ENCODE results near the gene JPH2.

The JPH2 gene

GRCh38 chr20:44117296-44118184 lies 69.4 kb downstream of the JPH2 start:
- no peak for TF ChIP-seq CTCF (IDR thresholded peaks at IDR 0.05; ENCODE audit: low read depth, low read length, missing control alignments)
- no peak for DNase-seq (ENCODE audit: low read depth)
- H3K4me3 ChIP-seq (ENCODE audit: low read depth, low read length): no peak overlapping the region

- H3K4me3 ChIP-seq (ENCODE audit: low read depth, low read length): no peak overlapping the region
- no peak for TF ChIP-seq CTCF (IDR thresholded peaks at IDR 0.05; ENCODE audit: low read depth, low read length, missing control alignments)
- no peak for DNase-seq (ENCODE audit: low read depth)
Observed at GRCh38 chr20:44115762-44116644, 71.0 kb downstream of the JPH2 start.

GRCh38 chr20:44115181-44115580 lies 71.8 kb downstream of the JPH2 start:
- no peak for TF ChIP-seq CTCF (IDR thresholded peaks at IDR 0.05; ENCODE audit: low read depth, low read length, missing control alignments)
- no peak for DNase-seq (ENCODE audit: low read depth)
- no peak overlapping the region for H3K4me3 ChIP-seq (ENCODE audit: low read depth, low read length)

- no peak overlapping the region for H3K4me3 ChIP-seq (ENCODE audit: low read depth, low read length)
- TF ChIP-seq CTCF (IDR thresholded peaks at IDR 0.05; ENCODE audit: low read depth, low read length, missing control alignments): no peak
- no peak for DNase-seq (ENCODE audit: low read depth)
Observed at GRCh38 chr20:44113618-44114376, 73.2 kb downstream of the JPH2 start.

GRCh38 chr20:44112889-44113617 lies 73.9 kb downstream of the JPH2 start:
- DNase-seq (ENCODE audit: low read depth): no peak
- H3K4me3 ChIP-seq (ENCODE audit: low read depth, low read length): no peak overlapping the region
- no peak for TF ChIP-seq CTCF (IDR thresholded peaks at IDR 0.05; ENCODE audit: low read depth, low read length, missing control alignments)

- no peak overlapping the region for H3K4me3 ChIP-seq (ENCODE audit: low read depth, low read length)
- no peak for DNase-seq (ENCODE audit: low read depth)
- TF ChIP-seq CTCF (IDR thresholded peaks at IDR 0.05; ENCODE audit: low read depth, low read length, missing control alignments): no peak
Observed at GRCh38 chr20:44112456-44112855, 74.5 kb downstream of the JPH2 start.

Data from GM12864 (cell line).